Forelimb muscle (tissue), 1 donor: Measurements from ENCODE around the gene ERCC4. TPM values are rescaled to one million over a fixed set of nuclear protein-coding genes. Genes with fewer than 3 reads are reported as not detected.
A peak's percentile ranks its signal among the peaks of the same experiment; 100 is the strongest.
"Not testable (repeated sequence)": the region's sequence is repeated elsewhere in the genome, so short reads cannot be mapped to it uniquely, and the experiment has no call there.

Source experiments
- DNase-seq: peaks from one replicate; pipeline ENCODE4 v3.0.0-alpha.2; 2013; ENCODE audit warnings: low read depth
- polyA plus RNA-seq: library from polyadenylated mRNA; unstranded; fragments of 120-200 nt; gene quantifications from one replicate; pipeline ENCODE4 v1.2.1, GENCODE V29; 2013; ENCODE audit not compliant: insufficient read length

ERCC4 gene
- polyA plus RNA-seq: 7.8 TPM

DNA sequence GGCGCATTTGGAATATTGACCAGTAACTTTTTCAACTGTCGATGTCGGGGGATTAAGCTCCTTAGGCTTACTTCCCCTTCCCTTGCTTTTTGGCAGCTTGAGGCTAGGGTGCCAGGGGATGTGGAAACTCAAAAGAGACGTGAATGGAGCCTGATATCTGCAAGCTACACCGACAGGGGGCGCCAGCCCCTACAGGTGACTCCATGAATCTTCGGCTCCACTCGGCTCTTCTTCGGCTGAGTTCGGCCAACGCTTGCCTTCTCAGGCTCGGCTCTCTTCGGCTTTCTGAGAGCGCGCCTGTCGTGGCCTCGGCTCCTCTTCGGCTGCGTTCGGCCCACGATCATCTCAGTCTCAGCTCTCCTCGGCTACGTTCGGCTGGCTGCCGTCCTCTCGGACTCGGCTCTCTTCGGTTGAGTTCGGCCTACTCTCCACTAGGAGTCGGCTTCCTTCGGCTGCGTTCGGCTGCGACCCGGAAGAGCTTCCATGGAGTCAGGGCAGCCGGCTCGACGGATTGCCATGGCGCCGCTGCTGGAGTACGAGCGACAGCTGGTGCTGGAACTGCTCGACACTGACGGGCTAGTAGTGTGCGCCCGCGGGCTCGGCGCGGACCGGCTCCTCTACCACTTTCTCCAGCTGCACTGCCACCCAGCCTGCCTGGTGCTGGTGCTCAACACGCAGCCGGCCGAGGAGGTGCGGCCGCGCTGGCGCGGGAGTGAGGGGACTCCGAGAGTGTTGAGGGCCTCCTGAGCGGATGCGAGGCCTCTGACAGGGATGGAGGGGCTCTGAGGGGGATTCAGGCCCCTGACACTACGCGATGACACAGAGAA lies at the start of gene ERCC4:
Gene ERCC4, plus strand, starts transcription at position 472 of the 827 bp plus-strand sequence. Its CDS starts 12 bp downstream, at position 484.
- peak; percentile 99 for DNase-seq

- no peak for DNase-seq
These were observed 46.0 kb upstream of the ERCC4 start for GRCh38 chr16:13873835-13874438.

- no peak for DNase-seq
These were observed 44.2 kb upstream of the ERCC4 start for GRCh38 chr16:13875614-13876284.

- DNase-seq: no peak
These were observed 36.7 kb upstream of the ERCC4 start for GRCh38 chr16:13883276-13883675.

GRCh38 chr16:13883881-13884280 lies 36.1 kb upstream of the ERCC4 start:
- no peak for DNase-seq

DNA sequence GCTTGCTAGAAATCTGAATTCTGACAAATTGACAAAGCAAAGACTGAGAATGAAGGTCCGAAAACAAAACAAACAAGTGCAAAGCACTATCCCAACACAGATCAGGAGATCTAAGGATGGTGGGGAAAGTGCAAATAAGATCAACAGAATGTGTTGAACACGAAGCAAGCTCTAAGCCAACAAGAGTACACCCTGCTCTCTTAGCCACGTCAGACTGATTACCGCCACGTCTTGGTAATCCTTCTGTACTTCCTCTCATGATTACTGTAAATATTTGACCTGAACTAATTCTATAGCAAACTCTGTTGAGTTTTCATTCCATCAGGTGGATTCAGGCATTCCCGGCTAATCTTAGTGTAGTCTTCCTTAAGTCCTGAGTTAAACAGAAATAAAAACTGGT lies 34.3 kb upstream of the ERCC4 start:
- DNase-seq: no peak

- DNase-seq: no peak
These were observed 33.3 kb upstream of the ERCC4 start for GRCh38 chr16:13886608-13887007.

DNA sequence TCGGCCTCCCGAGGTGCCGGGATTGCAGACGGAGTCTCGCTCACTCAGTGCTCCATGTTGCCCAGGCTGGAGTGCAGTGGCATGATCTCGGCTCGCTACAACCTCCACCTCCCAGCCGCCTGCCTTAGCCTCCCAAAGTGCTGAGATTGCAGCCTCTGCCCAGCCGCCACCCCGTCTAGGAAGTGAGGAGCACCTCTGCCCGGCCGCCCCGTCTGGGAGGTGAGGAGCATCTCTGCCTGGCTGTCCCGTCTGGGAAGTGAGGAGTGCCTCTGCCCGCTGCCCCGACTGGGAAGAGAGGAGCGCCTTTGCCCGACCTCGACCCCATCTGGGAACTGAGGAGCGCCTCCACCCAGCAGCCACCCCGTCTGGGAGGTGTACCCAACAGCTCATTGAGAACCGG lies 30.6 kb upstream of the ERCC4 start:
- not testable (repeated sequence) for DNase-seq

GRCh38 chr16:13892301-13892700 lies 27.7 kb upstream of the ERCC4 start:
- DNase-seq: no peak

DNA sequence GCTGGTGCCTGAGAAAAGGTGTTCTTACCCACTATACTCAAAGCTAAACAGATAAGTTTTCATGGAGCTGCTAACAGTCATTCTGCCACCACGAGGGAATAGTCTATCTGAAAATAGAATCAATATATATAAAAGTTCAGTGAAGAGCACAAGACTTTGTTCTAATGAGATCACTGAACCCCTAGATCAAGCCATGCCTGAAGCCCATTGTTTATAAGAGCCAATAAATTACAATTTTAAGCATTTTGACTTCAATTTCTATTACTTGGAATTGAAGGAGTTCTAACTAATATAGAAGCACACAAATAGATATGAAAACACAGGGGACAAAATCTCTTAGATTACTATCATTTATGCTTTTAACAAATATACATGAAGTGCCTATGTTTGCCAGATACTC lies 24.4 kb upstream of the ERCC4 start:
- DNase-seq: no peak

- DNase-seq: no peak
These were observed 23.3 kb upstream of the ERCC4 start for GRCh38 chr16:13896543-13897182.

GRCh38 chr16:13897806-13898205 lies 22.1 kb upstream of the ERCC4 start:
- DNase-seq: no peak

GRCh38 chr16:13898233-13898632 lies 21.7 kb upstream of the ERCC4 start:
- no peak for DNase-seq

- no peak for DNase-seq
These were observed 17.9 kb upstream of the ERCC4 start for GRCh38 chr16:13902052-13902451.

- DNase-seq: no peak
These were observed 17.3 kb upstream of the ERCC4 start for GRCh38 chr16:13902677-13903076.

DNA sequence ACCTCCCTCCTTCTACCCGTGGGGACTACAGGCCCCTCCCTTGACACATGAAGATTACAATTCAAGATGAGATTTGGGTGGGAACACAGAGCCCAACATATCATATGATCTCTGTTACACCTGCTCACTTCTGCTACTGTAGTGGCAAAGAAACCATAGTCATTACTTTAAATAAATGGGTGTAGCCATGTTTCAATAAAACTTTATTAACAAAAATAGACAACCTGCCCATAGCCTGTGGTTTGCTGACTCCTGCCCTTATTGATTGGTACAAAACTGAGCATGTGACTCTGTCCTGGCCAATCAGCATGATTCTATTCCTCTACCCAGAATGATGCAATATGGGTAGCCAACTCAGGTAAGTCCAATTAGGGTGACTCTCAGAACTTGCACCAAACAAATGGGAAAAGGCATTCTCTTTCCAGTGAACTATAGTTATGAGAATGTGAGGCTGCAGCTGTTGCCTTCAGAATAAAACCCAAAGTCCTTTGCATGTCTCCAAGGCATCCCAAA lies 15.7 kb upstream of the ERCC4 start:
- no peak for DNase-seq

DNA sequence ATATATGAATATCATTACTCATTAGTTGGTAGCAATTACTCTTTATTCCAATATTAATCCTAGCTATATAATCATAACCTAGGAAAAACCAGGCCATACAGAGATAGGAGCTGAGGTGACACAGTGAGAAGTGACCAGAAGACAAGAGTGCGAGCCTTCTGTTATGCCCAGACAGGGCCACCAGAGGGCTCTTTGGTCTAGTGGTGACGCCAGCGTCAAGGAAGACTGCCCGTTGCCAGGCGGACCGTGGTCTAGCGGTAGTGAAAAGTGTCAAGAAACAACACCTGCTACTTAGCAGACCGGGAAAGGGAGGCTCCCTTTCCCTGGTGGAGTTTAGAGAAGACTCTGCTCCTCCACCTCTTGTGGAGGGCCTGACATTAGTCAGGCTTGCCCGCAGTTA lies 15.1 kb upstream of the ERCC4 start:
- DNase-seq: not testable (repeated sequence)

DNA sequence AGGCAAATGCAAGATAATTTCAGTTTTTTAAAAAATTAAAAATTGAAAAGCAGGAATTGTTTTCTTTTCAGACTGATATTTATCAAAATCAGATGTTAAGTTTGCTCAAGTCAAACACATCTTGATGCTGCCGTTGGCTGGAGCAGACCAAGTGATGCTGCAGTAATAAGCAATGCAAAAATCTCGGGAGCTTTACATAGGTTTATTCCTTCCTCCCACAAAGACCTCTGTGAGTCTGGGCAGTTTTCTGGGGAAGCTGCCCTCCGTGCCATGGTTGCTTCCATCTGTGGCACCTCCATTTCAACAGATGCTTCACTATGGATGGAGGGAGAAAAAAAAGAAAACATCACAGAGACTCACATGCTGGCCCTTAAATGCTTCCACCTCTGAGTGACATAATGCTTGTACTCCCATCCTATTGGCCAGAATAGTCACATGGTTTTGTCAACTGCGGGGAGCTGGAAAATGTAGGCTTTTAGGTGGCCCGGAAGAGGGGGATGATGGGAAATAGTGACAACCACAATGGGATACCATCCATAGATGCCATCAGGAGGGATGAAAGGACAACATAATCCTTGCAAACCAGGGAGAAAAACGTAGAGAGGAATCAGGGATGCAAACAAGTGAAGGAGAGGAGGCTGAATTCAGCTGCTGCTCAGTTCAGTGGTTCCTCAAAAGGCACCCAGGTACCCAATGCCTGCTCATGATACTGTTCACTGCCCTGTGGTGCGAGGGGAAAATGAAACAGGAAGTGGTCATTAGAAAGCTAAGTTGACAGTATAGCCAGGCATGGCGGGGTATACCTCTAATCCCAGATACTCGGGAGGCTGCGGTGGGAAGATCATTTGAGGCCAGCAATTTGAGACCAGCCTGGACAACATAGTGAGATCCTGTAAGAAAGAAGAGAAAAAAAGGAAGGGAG lies 13.5 kb upstream of the ERCC4 start:
- no peak for DNase-seq

GRCh38 chr16:13907431-13907830 lies 12.5 kb upstream of the ERCC4 start:
- DNase-seq: no peak

DNA sequence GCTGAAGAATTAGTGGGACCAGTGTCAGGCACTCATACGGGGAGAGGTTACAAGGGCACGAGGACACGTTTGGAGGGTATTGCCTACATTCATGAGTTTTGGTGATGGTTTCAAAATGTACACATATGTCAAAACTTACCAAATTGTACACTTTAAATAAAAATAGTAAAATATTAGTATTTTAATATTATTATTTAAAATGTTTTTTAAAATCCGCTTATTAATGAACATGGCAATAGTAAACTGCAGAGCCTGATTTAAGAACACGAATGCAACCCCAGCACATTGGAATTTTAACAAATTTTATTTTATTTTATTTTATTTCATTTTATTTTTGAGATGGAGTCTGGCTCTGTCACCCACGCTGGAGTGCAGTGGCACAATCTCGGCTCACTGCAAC lies 10.9 kb upstream of the ERCC4 start:
- DNase-seq: no peak

DNA sequence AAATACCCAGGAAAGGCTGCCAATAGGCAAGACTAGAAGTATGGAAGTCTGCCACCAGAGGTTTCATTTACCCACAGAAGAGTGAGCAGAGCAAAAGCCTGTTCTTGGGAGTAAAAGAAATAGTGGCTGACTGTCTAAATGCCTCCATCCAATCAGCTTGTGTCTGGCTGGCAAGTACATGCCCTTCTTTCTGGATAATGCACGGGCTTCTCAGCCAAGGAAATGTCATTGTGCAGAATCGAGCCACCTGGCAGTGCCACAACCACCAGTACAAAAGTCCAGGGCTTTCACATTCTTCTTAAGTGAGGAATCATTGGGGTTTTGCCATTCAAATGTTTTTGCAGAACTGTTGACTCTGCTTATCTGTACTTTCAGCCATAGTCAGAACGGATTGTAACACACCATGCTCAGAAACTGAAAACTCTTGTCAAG lies 10.1 kb upstream of the ERCC4 start:
- no peak for DNase-seq
